Esophagus squamous epithelium (tissue), 4 donors: Measurements from ENCODE around the gene VWA3A.

ENCODE experiments used
- POLR2A ChIP-seq, 4 donors: fragments of 450-650 bp; IDR thresholded peaks; one replicate each; pipeline ENCODE4 v1.6.1; 2017; ENCODE audit warnings: antibody characterized with exemption in 4 of 4, mild to moderate bottlenecking in 4 of 4, moderate library complexity in 3 of 4
- TF ChIP-seq, protein P1 (sequence below), 6 experiments: fragments of 450-650 bp in 4 of 6; fragments of 200-600 bp in 2 of 6; sonication (generic) in 2 of 6; IDR thresholded peaks; one replicate each; pipeline ENCODE4 v1.5.1; 2016 to 2019; ENCODE audit warnings: antibody characterized with exemption in 6 of 6, mild to moderate bottlenecking in 4 of 6, moderate library complexity in 4 of 6

- TF ChIP-seq POLR2A (IDR thresholded peaks at IDR 0.05) = no peak
- TF ChIP-seq, protein P1, sequence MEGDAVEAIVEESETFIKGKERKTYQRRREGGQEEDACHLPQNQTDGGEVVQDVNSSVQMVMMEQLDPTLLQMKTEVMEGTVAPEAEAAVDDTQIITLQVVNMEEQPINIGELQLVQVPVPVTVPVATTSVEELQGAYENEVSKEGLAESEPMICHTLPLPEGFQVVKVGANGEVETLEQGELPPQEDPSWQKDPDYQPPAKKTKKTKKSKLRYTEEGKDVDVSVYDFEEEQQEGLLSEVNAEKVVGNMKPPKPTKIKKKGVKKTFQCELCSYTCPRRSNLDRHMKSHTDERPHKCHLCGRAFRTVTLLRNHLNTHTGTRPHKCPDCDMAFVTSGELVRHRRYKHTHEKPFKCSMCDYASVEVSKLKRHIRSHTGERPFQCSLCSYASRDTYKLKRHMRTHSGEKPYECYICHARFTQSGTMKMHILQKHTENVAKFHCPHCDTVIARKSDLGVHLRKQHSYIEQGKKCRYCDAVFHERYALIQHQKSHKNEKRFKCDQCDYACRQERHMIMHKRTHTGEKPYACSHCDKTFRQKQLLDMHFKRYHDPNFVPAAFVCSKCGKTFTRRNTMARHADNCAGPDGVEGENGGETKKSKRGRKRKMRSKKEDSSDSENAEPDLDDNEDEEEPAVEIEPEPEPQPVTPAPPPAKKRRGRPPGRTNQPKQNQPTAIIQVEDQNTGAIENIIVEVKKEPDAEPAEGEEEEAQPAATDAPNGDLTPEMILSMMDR (IDR thresholded peaks at IDR 0.05) = no peak
Observed at GRCh38 chr16:22161999-22162655, 69.8 kb downstream of the VWA3A start, which contains the start of gene SDR42E2.
